HepG2 (cell line): Measurements from ENCODE around the gene MAML1. TPM values are rescaled to one million over a fixed set of nuclear protein-coding genes. Genes with fewer than 3 reads are reported as not detected.

Experiments used
- HNRNPL ChIP-seq: fragments of 200-400 bp; formaldehyde crosslinking; IDR thresholded peaks from 2 replicates; pipeline ENCODE4 v1.6.1; 2017; ENCODE audit warnings: mild to moderate bottlenecking, low read depth, low read length
- JARID2 ChIP-seq: sonication (generic); formaldehyde crosslinking; IDR thresholded peaks from 2 replicates; pipeline ENCODE4 v1.8.1; 2023; ENCODE audit warnings: missing genetic modification reagents, inconsistent platforms; ENCODE audit not compliant: insufficient replicate concordance
- LRRFIP1 ChIP-seq: sonication (generic); formaldehyde crosslinking; conservative IDR thresholded peaks from 2 replicates; pipeline ENCODE4 v1.4.0; 2020; ENCODE audit warnings: missing genetic modification reagents
- MLLT10 ChIP-seq: sonication (generic); formaldehyde crosslinking; IDR thresholded peaks from 2 replicates; pipeline ENCODE4 v1.4.0; 2020; ENCODE audit warnings: missing genetic modification reagents
- PBX2 ChIP-seq: IDR thresholded peaks from 2 replicates; pipeline ENCODE4 v1.6.1; 2016; ENCODE audit warnings: control low read depth
- PRDM15 ChIP-seq: sonication (generic); formaldehyde crosslinking; IDR thresholded peaks from 2 replicates; pipeline ENCODE4 v1.4.0; 2020; ENCODE audit warnings: missing genetic modification reagents
- RFXAP ChIP-seq: sonication (generic); formaldehyde crosslinking; IDR thresholded peaks from 2 replicates; pipeline ENCODE4 v1.4.0; 2020; ENCODE audit warnings: missing genetic modification reagents, borderline replicate concordance
- polyA plus RNA-seq, 8 experiments: library from polyadenylated mRNA; depleted of rRNA in 3 of 8; stranded (reverse) in 7 of 8; unstranded in 1 of 8; fragments of >200 nt; fragmentation: Illumina TruSeq in 4 of 8; extraction: Trizol in 4 of 8; gene quantifications; 2 replicates each; pipeline versions ENCODE4 v1.2.1 to v1.2.3, GENCODE V29; 2011 to 2016; ENCODE audit warnings: low read depth in 4 of 8, missing spikeins in 1 of 8, mixed read lengths in 1 of 8; ENCODE audit not compliant: insufficient read depth in 1 of 8
- total RNA-seq, 5 experiments: library from RNA; depleted of rRNA; stranded (reverse); fragments of >200 nt; fragmentation: Illumina TruSeq; extraction: Trizol; gene quantifications; 2 replicates each; pipeline ENCODE4 v1.2.3, GENCODE V29; 2016; ENCODE audit warnings: low read depth in 1 of 5
- TF ChIP-seq, protein P1 (sequence below): sonication (generic); formaldehyde crosslinking; IDR thresholded peaks from one replicate; pipeline ENCODE4 v1.5.1; 2020; ENCODE audit warnings: mild to moderate bottlenecking, missing genetic modification reagents; ENCODE audit errors: not compliant biosample characterization

MAML1 gene
- total and polyA plus RNA-seq, 2 of the 13 experiments (the other 11 are each of a cell fraction or from before 2014, with no cell fraction given), result 10.0 to 10.8 TPM

DNA sequence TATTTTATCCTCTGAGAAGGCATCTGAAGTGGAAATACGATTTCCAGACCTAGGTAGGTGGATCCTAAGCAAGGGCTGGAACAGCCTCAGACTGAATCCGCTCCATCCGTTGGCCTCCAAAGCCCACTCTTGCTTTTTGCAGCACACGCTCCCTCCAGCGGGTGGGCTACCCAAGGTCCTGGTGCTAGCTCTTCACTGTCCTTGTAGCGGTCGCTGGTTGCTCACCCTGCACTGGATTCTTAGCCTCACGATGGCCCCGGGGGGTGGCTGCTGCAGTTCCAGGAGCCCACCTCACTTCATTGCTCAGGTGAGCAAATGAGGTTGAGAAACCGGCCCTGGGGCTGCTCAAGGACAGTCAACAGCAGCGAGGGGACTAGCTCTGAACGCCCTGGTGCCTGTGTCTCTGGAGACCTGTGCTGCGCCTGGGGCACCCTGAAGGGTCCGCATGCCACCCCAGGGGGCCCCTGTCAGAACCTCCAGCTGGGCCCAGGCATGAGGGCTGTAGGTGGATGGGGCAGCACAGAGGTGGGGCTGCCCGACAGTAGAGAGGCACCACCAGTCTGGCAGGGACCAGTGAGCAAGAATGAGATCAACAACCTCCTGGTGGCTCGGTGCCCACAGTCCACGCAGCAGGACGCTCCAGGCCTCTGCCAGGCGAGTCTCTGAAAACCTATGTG is 69.7 kb downstream of the MAML1 start (continued):
- TF ChIP-seq, protein P1, sequence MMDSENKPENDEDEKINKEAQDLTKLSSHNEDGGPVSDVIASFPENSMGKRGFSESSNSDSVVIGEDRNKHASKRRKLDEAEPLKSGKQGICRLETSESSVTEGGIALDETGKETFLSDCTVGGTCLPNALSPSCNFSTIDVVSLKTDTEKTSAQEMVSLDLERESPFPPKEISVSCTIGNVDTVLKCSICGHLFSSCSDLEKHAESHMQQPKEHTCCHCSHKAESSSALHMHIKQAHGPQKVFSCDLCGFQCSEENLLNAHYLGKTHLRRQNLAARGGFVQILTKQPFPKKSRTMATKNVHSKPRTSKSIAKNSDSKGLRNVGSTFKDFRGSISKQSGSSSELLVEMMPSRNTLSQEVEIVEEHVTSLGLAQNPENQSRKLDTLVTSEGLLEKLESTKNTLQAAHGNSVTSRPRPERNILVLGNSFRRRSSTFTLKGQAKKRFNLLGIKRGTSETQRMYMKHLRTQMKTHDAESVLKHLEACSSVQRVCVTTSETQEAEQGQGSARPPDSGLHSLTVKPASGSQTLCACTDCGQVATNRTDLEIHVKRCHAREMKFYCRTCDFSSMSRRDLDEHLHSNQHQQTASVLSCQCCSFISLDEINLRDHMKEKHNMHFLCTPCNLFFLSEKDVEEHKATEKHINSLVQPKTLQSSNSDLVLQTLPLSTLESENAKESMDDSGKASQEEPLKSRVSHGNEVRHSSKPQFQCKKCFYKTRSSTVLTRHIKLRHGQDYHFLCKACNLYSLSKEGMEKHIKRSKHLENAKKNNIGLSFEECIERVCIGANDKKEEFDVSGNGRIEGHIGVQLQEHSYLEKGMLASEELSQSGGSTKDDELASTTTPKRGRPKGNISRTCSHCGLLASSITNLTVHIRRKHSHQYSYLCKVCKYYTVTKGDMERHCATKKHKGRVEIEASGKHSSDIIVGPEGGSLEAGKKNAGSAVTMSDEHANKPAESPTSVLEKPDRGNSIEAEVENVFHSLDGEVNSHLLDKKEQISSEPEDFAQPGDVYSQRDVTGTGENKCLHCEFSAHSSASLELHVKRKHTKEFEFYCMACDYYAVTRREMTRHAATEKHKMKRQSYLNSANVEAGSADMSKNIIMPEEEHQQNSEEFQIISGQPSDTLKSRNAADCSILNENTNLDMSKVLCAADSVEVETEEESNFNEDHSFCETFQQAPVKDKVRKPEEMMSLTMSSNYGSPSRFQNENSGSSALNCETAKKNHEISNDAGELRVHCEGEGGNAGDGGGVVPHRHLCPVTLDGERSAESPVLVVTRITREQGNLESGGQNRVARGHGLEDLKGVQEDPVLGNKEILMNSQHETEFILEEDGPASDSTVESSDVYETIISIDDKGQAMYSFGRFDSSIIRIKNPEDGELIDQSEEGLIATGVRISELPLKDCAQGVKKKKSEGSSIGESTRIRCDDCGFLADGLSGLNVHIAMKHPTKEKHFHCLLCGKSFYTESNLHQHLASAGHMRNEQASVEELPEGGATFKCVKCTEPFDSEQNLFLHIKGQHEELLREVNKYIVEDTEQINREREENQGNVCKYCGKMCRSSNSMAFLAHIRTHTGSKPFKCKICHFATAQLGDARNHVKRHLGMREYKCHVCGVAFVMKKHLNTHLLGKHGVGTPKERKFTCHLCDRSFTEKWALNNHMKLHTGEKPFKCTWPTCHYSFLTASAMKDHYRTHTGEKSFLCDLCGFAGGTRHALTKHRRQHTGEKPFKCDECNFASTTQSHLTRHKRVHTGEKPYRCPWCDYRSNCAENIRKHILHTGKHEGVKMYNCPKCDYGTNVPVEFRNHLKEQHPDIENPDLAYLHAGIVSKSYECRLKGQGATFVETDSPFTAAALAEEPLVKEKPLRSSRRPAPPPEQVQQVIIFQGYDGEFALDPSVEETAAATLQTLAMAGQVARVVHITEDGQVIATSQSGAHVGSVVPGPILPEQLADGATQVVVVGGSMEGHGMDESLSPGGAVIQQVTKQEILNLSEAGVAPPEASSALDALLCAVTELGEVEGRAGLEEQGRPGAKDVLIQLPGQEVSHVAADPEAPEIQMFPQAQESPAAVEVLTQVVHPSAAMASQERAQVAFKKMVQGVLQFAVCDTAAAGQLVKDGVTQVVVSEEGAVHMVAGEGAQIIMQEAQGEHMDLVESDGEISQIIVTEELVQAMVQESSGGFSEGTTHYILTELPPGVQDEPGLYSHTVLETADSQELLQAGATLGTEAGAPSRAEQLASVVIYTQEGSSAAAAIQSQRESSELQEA (CRISPR knock-in tag), result no peak
- TF ChIP-seq JARID2 (no peak), PRDM15 (CRISPR knock-in tag) (peak; percentile 37; the same call in 1 of the 2 replicates), RFXAP (CRISPR knock-in tag) (no peak), MLLT10 (CRISPR knock-in tag) (no peak), PBX2 (CRISPR knock-in tag) (no peak), HNRNPL (0 out of 2 replicates have a peak, but pooled peaks have one; percentile 43), LRRFIP1 (CRISPR knock-in tag) (no peak)
